OCI-LY1 (cell line): Measurements from ENCODE around the gene NCS1.

Source experiments
- H2AFZ ChIP-seq: fragments of 200-600 bp; sonication (generic), shearing (Covaris generic); 2 replicates; pipeline ENCODE4 v1.6.0; 2014; ENCODE audit warnings: antibody characterized with exemption, mild to moderate bottlenecking, low read length
- H3F3A ChIP-seq: fragments of 200-600 bp; sonication (generic), shearing (Covaris generic); 2 replicates; pipeline ENCODE4 v1.6.0; 2014; ENCODE audit warnings: mild to moderate bottlenecking, antibody characterized with exemption, low read length, moderate library complexity; ENCODE audit not compliant: insufficient read depth
- H3K27ac ChIP-seq: fragments of 200-600 bp; sonication (generic); 2 replicates; pipeline ENCODE4 v1.5.1; 2014; ENCODE audit warnings: low read length, mixed run types, mild to moderate bottlenecking, low read depth; ENCODE audit not compliant: poor library complexity, severe bottlenecking
- H3K27me3 ChIP-seq: fragments of 200-600 bp; sonication (generic); 2 replicates; pipeline ENCODE4 v1.6.0; 2014; ENCODE audit warnings: antibody characterized with exemption, mild to moderate bottlenecking, low read length, moderate library complexity; ENCODE audit not compliant: insufficient read depth
- H3K36me3 ChIP-seq: fragments of 200-600 bp; sonication (generic); 2 replicates; pipeline ENCODE4 v1.6.1; 2014; ENCODE audit warnings: mild to moderate bottlenecking, antibody characterized with exemption, low read length, moderate library complexity, mixed read lengths; ENCODE audit not compliant: insufficient read depth
- H3K4me1 ChIP-seq: fragments of 200-600 bp; sonication (generic); 2 replicates; pipeline ENCODE4 v1.5.1; 2014; ENCODE audit warnings: mild to moderate bottlenecking, low read length, moderate library complexity; ENCODE audit not compliant: insufficient read depth, severe bottlenecking
- H3K4me2 ChIP-seq: fragments of 200-600 bp; sonication (generic), shearing (Covaris generic); 2 replicates; pipeline ENCODE4 v1.6.1; 2014; ENCODE audit warnings: low read length
- H3K4me3 ChIP-seq: fragments of 200-600 bp; sonication (generic); 2 replicates; pipeline ENCODE4 v1.5.1; 2014; ENCODE audit warnings: low read length, low read depth, mild to moderate bottlenecking, mixed read lengths; ENCODE audit not compliant: poor library complexity, severe bottlenecking
- H3K79me2 ChIP-seq: fragments of 200-600 bp; shearing (Covaris generic); 2 replicates; pipeline ENCODE4 v1.6.1; 2016; ENCODE audit warnings: mixed run types, low read length, mixed read lengths; ENCODE audit not compliant: insufficient read depth
- H3K9ac ChIP-seq: fragments of 200-600 bp; sonication (generic), shearing (Covaris generic); 2 replicates; pipeline ENCODE4 v1.6.1; 2014; ENCODE audit warnings: mild to moderate bottlenecking, low read length, mixed read lengths
- H3K9me2 ChIP-seq: fragments of 200-600 bp; sonication (generic), shearing (Covaris generic); 2 replicates; pipeline ENCODE4 v1.6.1; 2014; ENCODE audit warnings: low read depth, mild to moderate bottlenecking, low read length, mixed read lengths
- H3K9me3 ChIP-seq: fragments of 200-600 bp; shearing (Covaris generic); 2 replicates; pipeline ENCODE4 v1.6.1; 2014; ENCODE audit warnings: low read length, mixed read lengths
- H4K20me1 ChIP-seq: fragments of 200-600 bp; sonication (generic), shearing (Covaris generic); 2 replicates; pipeline ENCODE4 v1.6.0; 2016; ENCODE audit warnings: mild to moderate bottlenecking, low read length; ENCODE audit not compliant: insufficient read depth
- EZH2 ChIP-seq: fragments of 200-600 bp; sonication (generic), shearing (Covaris generic); IDR thresholded peaks from 2 replicates; pipeline ENCODE4 v1.8.0; 2017; ENCODE audit warnings: borderline replicate concordance, mixed run types, mild to moderate bottlenecking, antibody characterized with exemption, low read length, moderate library complexity, mixed read lengths
- TF ChIP-seq, protein P1 (sequence below): fragments of 200-600 bp; sonication (generic), shearing (Covaris generic); IDR thresholded peaks from 2 replicates; pipeline ENCODE4 v1.5.1; 2017; ENCODE audit warnings: mild to moderate bottlenecking, antibody characterized with exemption, low read length, moderate library complexity, mixed read lengths

Gene NCS1

DNA sequence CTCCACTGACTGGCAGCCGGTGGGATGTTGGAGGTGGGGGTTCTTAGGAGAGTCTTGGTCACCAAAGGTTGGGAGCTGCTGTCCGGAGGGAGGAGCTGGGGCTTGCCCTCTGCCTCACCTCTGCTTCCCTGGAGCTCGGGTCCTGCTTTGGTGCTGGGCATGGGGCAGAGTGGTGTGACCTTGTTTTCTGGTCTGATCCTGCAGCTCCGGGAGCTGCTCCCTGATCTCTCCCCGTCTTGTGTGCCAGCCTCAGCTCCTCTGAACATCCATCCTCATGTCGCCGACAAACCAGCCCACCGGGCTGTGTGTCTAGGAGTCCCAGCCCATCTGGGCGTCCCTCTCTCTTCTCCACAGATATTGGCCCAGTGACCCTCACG is 112.0 kb downstream of the NCS1 start:
- Histone ChIP-seq H3K79me2 (no peaks in the 10 kb centered on the region), H3K36me3 (no peaks in the 10 kb centered on the region), H3K4me2 (no peak overlapping the region), H3K9ac (no peak overlapping the region), H4K20me1 (no peaks in the 10 kb centered on the region), H3K27ac (no peak overlapping the region), H3K9me2 (no peaks in the 10 kb centered on the region), H3K4me3 (no peak overlapping the region), H3K27me3 (no peaks in the 10 kb centered on the region), H3K9me3 (no peaks in the 10 kb centered on the region), H3K4me1 (no peaks in the 10 kb centered on the region), H2AFZ (no peak overlapping the region), H3F3A (no peaks in the 10 kb centered on the region)
- TF ChIP-seq, protein P1, sequence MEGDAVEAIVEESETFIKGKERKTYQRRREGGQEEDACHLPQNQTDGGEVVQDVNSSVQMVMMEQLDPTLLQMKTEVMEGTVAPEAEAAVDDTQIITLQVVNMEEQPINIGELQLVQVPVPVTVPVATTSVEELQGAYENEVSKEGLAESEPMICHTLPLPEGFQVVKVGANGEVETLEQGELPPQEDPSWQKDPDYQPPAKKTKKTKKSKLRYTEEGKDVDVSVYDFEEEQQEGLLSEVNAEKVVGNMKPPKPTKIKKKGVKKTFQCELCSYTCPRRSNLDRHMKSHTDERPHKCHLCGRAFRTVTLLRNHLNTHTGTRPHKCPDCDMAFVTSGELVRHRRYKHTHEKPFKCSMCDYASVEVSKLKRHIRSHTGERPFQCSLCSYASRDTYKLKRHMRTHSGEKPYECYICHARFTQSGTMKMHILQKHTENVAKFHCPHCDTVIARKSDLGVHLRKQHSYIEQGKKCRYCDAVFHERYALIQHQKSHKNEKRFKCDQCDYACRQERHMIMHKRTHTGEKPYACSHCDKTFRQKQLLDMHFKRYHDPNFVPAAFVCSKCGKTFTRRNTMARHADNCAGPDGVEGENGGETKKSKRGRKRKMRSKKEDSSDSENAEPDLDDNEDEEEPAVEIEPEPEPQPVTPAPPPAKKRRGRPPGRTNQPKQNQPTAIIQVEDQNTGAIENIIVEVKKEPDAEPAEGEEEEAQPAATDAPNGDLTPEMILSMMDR: no peak
- no peak for TF ChIP-seq EZH2

GRCh38 chr9:130284690-130285089 is 112.5 kb downstream of the NCS1 start:
- TF ChIP-seq, protein P1: no peak
- no peak for TF ChIP-seq EZH2
- H3K27me3 ChIP-seq: no peaks in the 10 kb centered on the region
- no peak overlapping the region for H3K4me2 ChIP-seq
- H3K9me2 ChIP-seq: no peaks in the 10 kb centered on the region
- no peaks in the 10 kb centered on the region for H3K36me3 ChIP-seq
- no peaks in the 10 kb centered on the region for H3K4me1 ChIP-seq
- no peaks in the 10 kb centered on the region for H3K9me3 ChIP-seq
- no peak overlapping the region for H3K4me3 ChIP-seq
- no peaks in the 10 kb centered on the region for H3K79me2 ChIP-seq
- H3K9ac ChIP-seq: no peak overlapping the region
- no peaks in the 10 kb centered on the region for H3F3A ChIP-seq
- H2AFZ ChIP-seq: no peak overlapping the region
- no peak overlapping the region for H3K27ac ChIP-seq
- no peaks in the 10 kb centered on the region for H4K20me1 ChIP-seq

GRCh38 chr9:130285271-130285670 is 113.1 kb downstream of the NCS1 start:
- Histone ChIP-seq H2AFZ (no peak overlapping the region), H3K9ac (no peak overlapping the region), H3K27me3 (no peaks in the 10 kb centered on the region), H3K79me2 (no peaks in the 10 kb centered on the region), H3K4me2 (no peak overlapping the region), H3K9me2 (no peaks in the 10 kb centered on the region), H3K4me3 (no peak overlapping the region), H3K27ac (no peak overlapping the region), H3K36me3 (no peaks in the 10 kb centered on the region), H3F3A (no peaks in the 10 kb centered on the region), H3K4me1 (no peaks in the 10 kb centered on the region), H3K9me3 (no peaks in the 10 kb centered on the region), H4K20me1 (no peaks in the 10 kb centered on the region)
- TF ChIP-seq EZH2: no peak
- TF ChIP-seq, protein P1: no peak
